HCT116 (cell line): Measurements from ENCODE around the gene TRERF1.

Source experiments
- CBX3 ChIP-seq: IDR thresholded peaks from 2 replicates; pipeline ENCODE4 v1.6.1; 2012; ENCODE audit warnings: low read depth
- CEBPB ChIP-seq: IDR thresholded peaks from 2 replicates; pipeline ENCODE4 v1.6.1; 2012; ENCODE audit warnings: low read depth
- EGR1 ChIP-seq: IDR thresholded peaks from 2 replicates; pipeline ENCODE4 v1.6.1; 2012; ENCODE audit warnings: low read depth
- EZH2 ChIP-seq: fragments of 200-600 bp; sonication (generic); IDR thresholded peaks from 2 replicates; pipeline ENCODE4 v1.6.1; 2017; ENCODE audit warnings: antibody characterized with exemption, mixed run types
- EZH2phosphoT487 ChIP-seq: fragments of 200-600 bp; IDR thresholded peaks from 2 replicates; pipeline ENCODE4 v1.6.1; 2018; ENCODE audit warnings: antibody characterized with exemption, borderline replicate concordance
- TCF7L2 ChIP-seq: IDR thresholded peaks from 2 replicates; pipeline ENCODE4 v1.7.0; 2011; ENCODE audit warnings: borderline replicate concordance, inconsistent platforms; ENCODE audit not compliant: insufficient read depth, insufficient read length; ENCODE audit errors: extremely low read depth
- TF ChIP-seq, protein P1 (sequence below), 3 experiments: fragments of 200-600 bp in 1 of 3; sonication (generic) in 1 of 3; IDR thresholded peaks in 2 of 3; conservative IDR thresholded peaks in 1 of 3; 2 replicates each; pipeline ENCODE4 v1.5.1; 2012 to 2017; ENCODE audit warnings: low read depth in 2 of 3, low read length in 2 of 3, antibody characterized with exemption in 1 of 3, borderline replicate concordance in 1 of 3, control low read depth in 1 of 3, mild to moderate bottlenecking in 1 of 3, mixed read lengths in 1 of 3, mixed run types in 1 of 3, moderate library complexity in 1 of 3; ENCODE audit not compliant: insufficient read depth in 1 of 3

DNA sequence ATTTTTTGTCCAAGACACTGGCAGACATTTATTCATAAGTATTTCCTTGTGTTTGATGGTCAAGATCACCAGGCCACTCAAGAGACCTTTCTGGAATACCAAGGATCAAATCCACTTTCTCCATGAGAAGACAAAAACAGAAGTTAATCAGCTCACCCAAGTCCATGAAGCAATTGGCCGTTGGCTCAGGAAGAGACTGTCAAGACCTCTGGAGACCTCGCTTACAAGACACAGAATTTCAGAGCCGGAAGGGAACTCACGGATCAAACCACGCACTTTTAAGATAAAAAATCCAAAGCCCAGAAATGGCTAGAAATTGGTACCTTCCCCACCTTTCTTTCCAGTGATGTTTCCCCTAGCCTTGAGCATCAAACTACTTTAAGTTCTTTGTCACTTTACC is 3.3 kb downstream of the TRERF1 start:
- TF ChIP-seq, protein P1, sequence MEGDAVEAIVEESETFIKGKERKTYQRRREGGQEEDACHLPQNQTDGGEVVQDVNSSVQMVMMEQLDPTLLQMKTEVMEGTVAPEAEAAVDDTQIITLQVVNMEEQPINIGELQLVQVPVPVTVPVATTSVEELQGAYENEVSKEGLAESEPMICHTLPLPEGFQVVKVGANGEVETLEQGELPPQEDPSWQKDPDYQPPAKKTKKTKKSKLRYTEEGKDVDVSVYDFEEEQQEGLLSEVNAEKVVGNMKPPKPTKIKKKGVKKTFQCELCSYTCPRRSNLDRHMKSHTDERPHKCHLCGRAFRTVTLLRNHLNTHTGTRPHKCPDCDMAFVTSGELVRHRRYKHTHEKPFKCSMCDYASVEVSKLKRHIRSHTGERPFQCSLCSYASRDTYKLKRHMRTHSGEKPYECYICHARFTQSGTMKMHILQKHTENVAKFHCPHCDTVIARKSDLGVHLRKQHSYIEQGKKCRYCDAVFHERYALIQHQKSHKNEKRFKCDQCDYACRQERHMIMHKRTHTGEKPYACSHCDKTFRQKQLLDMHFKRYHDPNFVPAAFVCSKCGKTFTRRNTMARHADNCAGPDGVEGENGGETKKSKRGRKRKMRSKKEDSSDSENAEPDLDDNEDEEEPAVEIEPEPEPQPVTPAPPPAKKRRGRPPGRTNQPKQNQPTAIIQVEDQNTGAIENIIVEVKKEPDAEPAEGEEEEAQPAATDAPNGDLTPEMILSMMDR (IDR thresholded peaks at IDR 0.05 in 2 of 3, conservative IDR thresholded peaks at IDR 0.05 in 1 of 3; ENCODE audit: borderline replicate concordance in 1 of 3, insufficient read depth in 1 of 3, low read depth in 2 of 3, low read length in 2 of 3) = no peak
- no peak for TF ChIP-seq EGR1
- no peak for TF ChIP-seq CEBPB
- TF ChIP-seq EZH2phosphoT487 = no peak
- TF ChIP-seq EZH2 = no peak
- TF ChIP-seq CBX3 = no peak
- no peak for TF ChIP-seq TCF7L2
